ENCODE data around the gene CNIH1.
A peak's percentile ranks its signal among the peaks of the same experiment; 100 is the strongest.
"Not testable (repeated sequence)": the region's sequence is repeated elsewhere in the genome, so short reads cannot be mapped to it uniquely, and the experiment has no call there.

The CNIH1 gene

DNA sequence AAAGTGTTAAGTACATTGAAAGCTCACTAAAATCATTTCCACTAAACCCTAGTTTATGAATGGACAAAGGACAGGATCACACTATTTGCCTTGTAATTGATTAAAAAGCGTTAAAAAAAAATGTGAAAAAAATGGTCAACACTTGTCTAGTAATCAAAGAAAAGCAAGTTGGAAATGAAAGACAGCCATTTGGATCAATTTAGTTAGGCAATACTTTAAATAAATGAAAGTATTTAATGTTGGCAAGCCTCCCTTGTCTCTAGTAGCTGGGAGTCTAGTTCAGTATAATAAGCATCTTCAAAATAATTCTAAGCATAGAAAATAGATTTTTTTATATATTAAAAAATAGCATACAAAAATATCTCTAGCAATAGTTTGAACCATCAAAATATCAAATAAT, 14.2 kb upstream of the CNIH1 start:
- TF ChIP-seq, protein P1, sequence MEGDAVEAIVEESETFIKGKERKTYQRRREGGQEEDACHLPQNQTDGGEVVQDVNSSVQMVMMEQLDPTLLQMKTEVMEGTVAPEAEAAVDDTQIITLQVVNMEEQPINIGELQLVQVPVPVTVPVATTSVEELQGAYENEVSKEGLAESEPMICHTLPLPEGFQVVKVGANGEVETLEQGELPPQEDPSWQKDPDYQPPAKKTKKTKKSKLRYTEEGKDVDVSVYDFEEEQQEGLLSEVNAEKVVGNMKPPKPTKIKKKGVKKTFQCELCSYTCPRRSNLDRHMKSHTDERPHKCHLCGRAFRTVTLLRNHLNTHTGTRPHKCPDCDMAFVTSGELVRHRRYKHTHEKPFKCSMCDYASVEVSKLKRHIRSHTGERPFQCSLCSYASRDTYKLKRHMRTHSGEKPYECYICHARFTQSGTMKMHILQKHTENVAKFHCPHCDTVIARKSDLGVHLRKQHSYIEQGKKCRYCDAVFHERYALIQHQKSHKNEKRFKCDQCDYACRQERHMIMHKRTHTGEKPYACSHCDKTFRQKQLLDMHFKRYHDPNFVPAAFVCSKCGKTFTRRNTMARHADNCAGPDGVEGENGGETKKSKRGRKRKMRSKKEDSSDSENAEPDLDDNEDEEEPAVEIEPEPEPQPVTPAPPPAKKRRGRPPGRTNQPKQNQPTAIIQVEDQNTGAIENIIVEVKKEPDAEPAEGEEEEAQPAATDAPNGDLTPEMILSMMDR (conservative IDR thresholded peaks at IDR 0.05; ENCODE audit: control insufficient read depth, insufficient read depth, low read depth, low read length), result no peak
- no peak overlapping the region for H3K4me3 ChIP-seq (ENCODE audit: control insufficient read depth, low read depth, low read length)
- no peak for DNase-seq (ENCODE audit: low read depth)

DNA sequence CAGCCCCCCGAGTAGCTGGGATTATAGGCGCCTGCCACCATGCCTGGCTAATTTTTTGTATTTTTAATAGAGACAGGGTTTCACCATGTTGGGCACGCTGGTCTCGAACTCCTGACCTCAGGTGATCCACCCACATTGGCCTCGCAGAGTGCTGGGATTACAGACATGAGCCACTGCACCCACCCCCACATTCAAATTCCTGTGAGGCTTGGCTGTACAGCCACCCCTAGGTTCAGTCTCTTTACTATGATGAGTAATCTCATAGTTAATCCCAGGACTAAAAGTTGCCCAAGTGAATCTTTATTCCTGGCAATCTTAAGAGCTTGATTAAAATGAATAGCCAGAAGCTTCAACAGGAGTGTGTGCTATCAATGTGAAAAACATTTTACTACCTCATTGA, 12.8 kb upstream of the CNIH1 start:
- H3K4me3 ChIP-seq (ENCODE audit: control insufficient read depth, low read depth, low read length), result not testable (repeated sequence)
- DNase-seq (ENCODE audit: low read depth), result peak; percentile 76

DNA sequence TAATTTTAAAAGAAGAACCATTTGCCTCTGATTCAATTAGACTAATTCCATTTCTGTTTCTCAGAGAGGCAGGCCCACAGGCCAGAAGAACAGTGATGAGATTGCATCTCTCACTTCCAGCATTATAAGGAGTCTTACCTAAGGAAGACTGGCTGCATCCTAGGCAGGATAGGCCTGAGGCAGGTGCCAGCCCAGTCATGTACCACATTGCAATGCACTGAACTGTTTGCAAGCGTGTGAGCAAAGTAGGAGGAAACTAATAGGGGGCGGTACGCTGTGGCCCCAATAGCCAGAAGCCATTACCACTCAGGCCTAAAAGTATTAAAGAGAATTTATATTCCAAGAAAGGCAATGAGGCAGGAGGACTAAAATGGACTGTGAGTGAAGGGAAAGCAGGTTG, 12.1 kb upstream of the CNIH1 start:
- no peak overlapping the region for H3K4me3 ChIP-seq (ENCODE audit: control insufficient read depth, low read depth, low read length)
- no peak for DNase-seq (ENCODE audit: low read depth)
- TF ChIP-seq, protein P1 (conservative IDR thresholded peaks at IDR 0.05; ENCODE audit: control insufficient read depth, insufficient read depth, low read depth, low read length), result no peak

DNA sequence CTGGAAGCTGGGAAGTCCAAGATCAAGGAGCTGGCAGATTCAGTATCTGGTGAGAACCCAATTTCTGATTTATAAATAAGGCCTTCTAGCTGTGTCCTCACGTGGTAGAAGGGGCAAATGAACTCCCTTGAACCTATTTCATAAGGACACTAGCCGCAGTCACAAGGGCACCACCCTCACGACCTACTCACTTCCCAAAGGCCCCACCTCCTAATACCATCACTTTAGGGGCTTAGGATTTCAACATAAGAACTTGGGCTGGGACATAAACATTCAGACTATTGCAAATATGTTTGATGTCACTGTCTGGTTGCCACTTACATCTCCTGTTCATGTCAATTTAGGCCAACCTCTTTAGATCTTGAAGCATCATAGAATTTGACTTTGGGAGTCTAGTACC, 10.8 kb upstream of the CNIH1 start:
- TF ChIP-seq, protein P1 (conservative IDR thresholded peaks at IDR 0.05; ENCODE audit: control insufficient read depth, insufficient read depth, low read depth, low read length), result no peak
- no peak overlapping the region for H3K4me3 ChIP-seq (ENCODE audit: control insufficient read depth, low read depth, low read length)
- no peak for DNase-seq (ENCODE audit: low read depth)

DNA sequence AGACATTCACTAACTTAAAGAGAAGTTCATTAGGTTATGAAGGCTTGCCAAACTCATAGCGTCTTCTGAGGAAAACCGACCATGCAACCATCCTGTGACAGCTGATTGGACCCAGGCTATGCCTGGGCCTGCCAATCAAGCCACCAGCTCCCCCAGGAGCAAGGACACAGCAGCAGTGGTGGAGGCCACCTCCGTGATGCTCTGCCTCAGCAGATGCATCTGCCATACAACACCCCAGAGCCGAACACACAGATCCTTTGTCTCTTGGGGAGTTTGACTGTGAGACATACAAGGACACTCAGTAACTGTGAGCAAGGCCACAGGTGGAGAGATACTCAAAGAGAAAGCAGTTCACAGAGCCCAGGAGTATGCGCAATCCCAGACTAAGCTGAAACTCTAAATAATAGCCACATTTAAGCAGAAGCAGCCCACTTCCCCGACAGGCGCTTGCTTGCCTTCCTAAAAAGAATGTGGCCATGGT, 10.0 kb upstream of the CNIH1 start:
- H3K4me3 ChIP-seq (ENCODE audit: control insufficient read depth, low read depth, low read length), result no peak overlapping the region
- TF ChIP-seq, protein P1 (conservative IDR thresholded peaks at IDR 0.05; ENCODE audit: control insufficient read depth, insufficient read depth, low read depth, low read length), result no peak
- DNase-seq (ENCODE audit: low read depth), result no peak

DNA sequence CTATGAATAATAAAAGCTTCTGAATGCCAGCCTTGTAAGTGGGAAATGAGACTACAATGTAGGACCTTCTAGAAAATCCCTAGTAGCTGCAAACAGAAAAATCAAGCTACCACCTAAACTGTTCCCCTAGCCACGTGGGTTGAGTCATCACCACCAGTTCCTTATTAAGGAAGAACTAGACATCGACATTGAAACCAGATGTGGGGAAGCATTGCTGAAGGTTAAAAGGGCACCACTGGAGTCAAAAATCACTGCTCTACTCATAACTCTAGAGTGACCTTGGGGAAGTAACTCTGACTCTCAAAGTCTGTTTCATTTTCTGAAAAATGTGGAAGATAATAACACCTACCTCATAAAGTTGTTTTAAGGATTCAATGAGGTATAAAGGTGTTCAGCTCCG, 9.4 kb upstream of the CNIH1 start:
- peak; percentile 93 for DNase-seq (ENCODE audit: low read depth)
- no peak overlapping the region for H3K4me3 ChIP-seq (ENCODE audit: control insufficient read depth, low read depth, low read length)
- TF ChIP-seq, protein P1 (conservative IDR thresholded peaks at IDR 0.05; ENCODE audit: control insufficient read depth, insufficient read depth, low read depth, low read length), result no peak

DNA sequence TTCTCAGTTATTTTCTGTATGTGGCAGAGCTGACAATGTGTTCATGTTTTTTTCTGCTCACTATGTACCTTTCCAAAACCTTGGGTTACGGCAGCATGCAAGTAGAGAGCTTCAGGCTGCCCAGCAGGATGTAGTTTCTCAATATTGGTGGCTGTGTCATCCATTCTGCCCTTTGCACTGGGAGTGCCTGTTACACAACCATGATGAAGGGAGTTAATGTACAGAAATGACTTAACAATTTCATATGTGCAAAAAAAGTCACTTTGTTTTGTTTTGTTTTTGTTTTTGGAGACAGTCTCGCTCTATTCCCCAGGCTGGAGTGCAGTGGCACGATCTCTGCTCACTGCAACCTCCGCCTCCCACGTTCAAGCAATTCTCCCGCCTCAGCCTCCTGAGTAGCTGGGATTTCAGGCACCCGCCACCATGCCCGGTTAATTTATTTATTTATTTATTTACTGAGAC, 6.1 kb upstream of the CNIH1 start:
- H3K4me3 ChIP-seq (ENCODE audit: control insufficient read depth, low read depth, low read length), result no peak overlapping the region
- peak; percentile 85 for DNase-seq (ENCODE audit: low read depth)
- TF ChIP-seq, protein P1 (conservative IDR thresholded peaks at IDR 0.05; ENCODE audit: control insufficient read depth, insufficient read depth, low read depth, low read length), result no peak

All from fibroblast of mammary gland (primary cell).